A172 (cell line): ENCODE results near the gene KIF9. TPM values are rescaled to one million over a fixed set of nuclear protein-coding genes. Genes with fewer than 3 reads are reported as not detected.
A peak's percentile ranks its signal among the peaks of the same experiment; 100 is the strongest.
"Not testable (repeated sequence)": the region's sequence is repeated elsewhere in the genome, so short reads cannot be mapped to it uniquely, and the experiment has no call there.

Experiments used
- DNase-seq: peaks from one replicate; pipeline ENCODE4 v3.0.0-alpha.2; 2015; ENCODE audit warnings: low spot score
- total RNA-seq: library from RNA; depleted of rRNA; stranded (reverse); fragments of >200 nt; shearing (Covaris generic); gene quantifications from 2 replicates; pipeline ENCODE4 v1.2.3, GENCODE V29; 2014

The KIF9 gene
- total RNA-seq, 1 experiment from 2014 or later, result 9.1 TPM

- DNase-seq, result no peak
These were observed 11.2 kb upstream of the KIF9 start for GRCh38 chr3:47293822-47294221.

- not testable (repeated sequence) for DNase-seq
These were observed 9.3 kb upstream of the KIF9 start for GRCh38 chr3:47291754-47292420.

- no peak for DNase-seq
These were observed 8.7 kb upstream of the KIF9 start for GRCh38 chr3:47291158-47291753.

GRCh38 chr3:47288966-47289910 is 6.6 kb upstream of the KIF9 start:
- DNase-seq, result no peak

- no peak for DNase-seq
These were observed 1.2 kb upstream of the KIF9 start for GRCh38 chr3:47283591-47284364.

GRCh38 chr3:47283193-47283537 is 566 bp upstream of the KIF9 start:
- peak; percentile 2 for DNase-seq

GRCh38 chr3:47280519-47280918 is 2.1 kb downstream of the KIF9 start:
- DNase-seq, result no peak

- DNase-seq, result no peak
These were observed 6.0 kb downstream of the KIF9 start for GRCh38 chr3:47276558-47276957.

- no peak for DNase-seq
These were observed 7.9 kb downstream of the KIF9 start for GRCh38 chr3:47274652-47275051.

GRCh38 chr3:47273564-47273963 is 9.0 kb downstream of the KIF9 start:
- no peak for DNase-seq

GRCh38 chr3:47270526-47270925 is 12.1 kb downstream of the KIF9 start:
- no peak for DNase-seq

- no peak for DNase-seq
These were observed 15.1 kb downstream of the KIF9 start for GRCh38 chr3:47267490-47267824.

GRCh38 chr3:47266709-47267489 is 15.7 kb downstream of the KIF9 start:
- DNase-seq, result peak; percentile 86

GRCh38 chr3:47265725-47266428 is 16.7 kb downstream of the KIF9 start:
- no peak for DNase-seq

GRCh38 chr3:47265008-47265407 is 17.6 kb downstream of the KIF9 start:
- no peak for DNase-seq

GRCh38 chr3:47261301-47261700 is 21.3 kb downstream of the KIF9 start:
- no peak for DNase-seq

GRCh38 chr3:47260605-47261004 is 22.0 kb downstream of the KIF9 start:
- DNase-seq, result no peak

GRCh38 chr3:47259114-47259513 is 23.5 kb downstream of the KIF9 start:
- no peak for DNase-seq

- DNase-seq, result not testable (repeated sequence)
These were observed 26.3 kb downstream of the KIF9 start for GRCh38 chr3:47256331-47256730.

- DNase-seq, result no peak
These were observed 30.9 kb downstream of the KIF9 start for GRCh38 chr3:47251689-47252088.

- DNase-seq, result not testable (repeated sequence)
These were observed 31.5 kb downstream of the KIF9 start for GRCh38 chr3:47251085-47251484.
